Fibroblast of skin of abdomen (primary cell): Measurements from ENCODE around the gene OTUD7B.
"Not testable (repeated sequence)": the region's sequence is repeated elsewhere in the genome, so short reads cannot be mapped to it uniquely, and the experiment has no call there.

Source experiments
- DNase-seq: peaks from one replicate; pipeline ENCODE4 v3.0.0-alpha.2; 2013

OTUD7B gene

DNA sequence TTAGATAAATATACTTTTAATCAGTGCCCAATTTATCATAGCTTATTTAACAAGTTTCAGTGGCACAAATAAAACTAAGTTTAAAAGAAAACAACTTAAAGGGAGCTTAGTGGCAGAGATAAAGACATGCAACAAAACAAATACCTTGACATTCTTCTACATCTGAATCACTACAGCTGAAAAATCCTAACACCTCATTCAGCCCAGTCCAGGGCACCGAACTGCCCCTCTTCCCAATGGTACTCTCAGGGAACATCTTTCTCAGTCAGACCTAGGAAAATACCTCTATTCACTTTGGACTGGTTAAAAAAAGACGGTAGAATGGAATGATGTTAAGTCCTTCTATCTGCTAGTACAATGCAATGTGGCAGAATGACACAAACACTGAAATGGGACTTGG is 8.3 kb downstream of the OTUD7B start:
- DNase-seq: no peak

DNA sequence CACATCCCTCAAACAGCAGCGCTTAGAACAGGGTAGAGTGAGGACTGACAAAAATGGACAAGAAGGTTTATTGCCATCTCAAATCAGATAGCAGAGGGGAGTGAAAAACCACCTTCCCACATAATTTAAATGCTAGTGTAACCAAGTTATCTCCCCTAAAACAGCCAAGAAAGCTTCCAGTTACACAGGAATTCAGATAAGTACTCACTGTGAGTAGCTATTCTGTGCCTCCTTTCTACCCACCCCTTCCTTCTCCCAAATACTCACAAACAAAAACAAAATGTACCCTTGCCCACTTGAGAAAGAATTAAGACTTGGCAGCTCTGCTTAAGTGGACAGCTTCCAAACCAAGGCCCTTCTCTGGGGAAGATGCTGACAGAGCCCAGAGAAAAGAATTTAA is 9.1 kb downstream of the OTUD7B start:
- no peak for DNase-seq

DNA sequence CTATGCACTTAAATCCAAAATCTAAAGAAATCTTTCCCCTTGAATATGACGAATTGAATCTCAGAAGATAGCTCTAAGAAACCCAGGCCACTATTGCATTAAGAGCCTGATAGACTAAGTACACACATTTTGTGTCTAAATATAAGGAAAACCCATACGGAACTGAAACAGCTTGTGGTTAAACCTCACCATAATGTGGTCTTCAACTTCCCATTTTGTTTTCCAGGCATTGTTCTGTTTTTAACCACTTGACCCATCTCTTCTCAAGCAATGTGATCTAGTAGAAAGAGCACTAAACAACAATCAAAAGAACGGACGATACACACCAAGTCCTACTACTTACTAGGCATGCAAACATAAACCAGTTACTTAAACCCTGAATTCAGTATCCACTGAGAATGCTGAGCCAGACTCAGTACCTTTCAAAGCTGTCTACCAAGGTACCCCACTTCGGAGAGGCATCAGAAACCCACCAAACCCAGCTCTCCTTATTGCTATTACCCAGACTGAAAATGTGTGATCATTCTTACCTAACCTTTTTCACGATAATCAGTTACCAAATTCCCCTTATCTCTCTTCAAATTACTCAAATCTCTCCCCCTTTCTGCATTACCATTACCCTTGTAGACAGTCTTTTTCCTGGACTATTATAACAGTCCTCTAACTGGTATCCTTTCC is 12.8 kb downstream of the OTUD7B start:
- no peak for DNase-seq

DNA sequence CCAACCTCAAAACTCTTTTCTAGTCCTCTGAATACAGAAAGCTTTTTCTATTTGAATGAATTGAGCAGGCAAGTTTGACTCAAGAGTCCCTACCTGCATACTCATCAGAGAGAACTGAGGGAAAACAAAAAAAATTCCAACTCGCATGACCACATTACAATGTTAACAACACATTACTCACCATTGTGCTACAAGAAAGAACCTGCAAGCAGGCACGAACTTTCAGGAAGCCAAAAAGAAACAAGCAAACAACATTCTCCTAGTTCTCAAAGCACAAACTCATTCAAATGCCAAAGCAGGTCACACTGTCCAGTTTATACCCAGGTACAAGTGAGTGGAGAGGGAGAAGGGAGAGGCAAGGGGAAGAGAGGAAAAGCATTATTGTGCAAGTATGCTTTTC is 14.6 kb downstream of the OTUD7B start:
- DNase-seq: no peak

DNA sequence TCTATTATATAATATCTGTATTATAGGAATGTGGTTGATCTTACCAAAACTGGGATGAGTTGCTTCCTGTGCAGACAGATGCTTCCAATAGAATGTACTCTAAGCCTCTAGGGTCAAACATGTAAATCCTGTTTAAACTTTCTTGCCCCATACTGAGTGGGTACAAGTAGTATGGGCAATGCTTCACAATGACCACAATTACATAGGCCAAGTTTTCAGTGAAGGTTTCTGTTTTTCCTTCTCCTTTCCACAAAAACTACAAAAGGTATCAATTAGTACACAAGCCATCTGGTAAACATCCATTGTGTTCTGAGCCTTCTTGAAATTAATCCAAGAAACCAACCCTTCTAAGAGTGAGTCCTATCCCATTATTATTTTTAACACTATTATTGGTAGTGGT is 16.8 kb downstream of the OTUD7B start:
- DNase-seq: no peak

DNA sequence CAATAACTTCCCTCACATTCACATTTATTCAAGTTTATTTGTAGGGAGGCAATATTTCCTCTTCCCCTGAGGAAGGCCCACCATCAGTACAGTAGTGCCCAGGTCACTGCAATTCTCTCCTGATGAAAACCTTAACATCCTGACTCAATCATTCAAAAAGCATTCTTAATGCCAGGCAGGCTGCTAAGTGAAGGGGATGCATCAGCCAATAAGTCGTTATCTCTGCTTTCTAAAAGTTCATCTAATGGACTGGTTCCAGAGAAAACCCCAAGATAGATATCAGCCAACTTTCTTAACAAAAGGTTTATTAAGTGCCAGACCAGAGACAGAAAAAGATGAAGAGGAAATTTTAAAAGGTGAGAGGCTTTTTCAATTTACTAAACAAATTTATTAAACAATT is 17.3 kb downstream of the OTUD7B start:
- DNase-seq: no peak

DNA sequence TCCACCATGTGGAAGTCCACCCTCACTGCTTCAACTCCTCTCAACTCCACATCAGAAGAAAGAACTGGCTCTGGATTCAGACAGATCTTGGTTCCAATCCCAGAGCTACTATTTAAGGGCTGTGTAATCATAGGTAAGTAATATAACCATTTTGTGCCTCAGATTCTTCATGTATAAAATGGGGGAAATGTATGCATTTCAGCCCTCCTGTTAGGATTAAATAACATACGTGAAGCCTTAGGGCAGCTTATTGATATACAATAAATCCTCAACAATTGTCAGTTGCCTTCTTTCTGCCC is 23.3 kb downstream of the OTUD7B start:
- no peak for DNase-seq

DNA sequence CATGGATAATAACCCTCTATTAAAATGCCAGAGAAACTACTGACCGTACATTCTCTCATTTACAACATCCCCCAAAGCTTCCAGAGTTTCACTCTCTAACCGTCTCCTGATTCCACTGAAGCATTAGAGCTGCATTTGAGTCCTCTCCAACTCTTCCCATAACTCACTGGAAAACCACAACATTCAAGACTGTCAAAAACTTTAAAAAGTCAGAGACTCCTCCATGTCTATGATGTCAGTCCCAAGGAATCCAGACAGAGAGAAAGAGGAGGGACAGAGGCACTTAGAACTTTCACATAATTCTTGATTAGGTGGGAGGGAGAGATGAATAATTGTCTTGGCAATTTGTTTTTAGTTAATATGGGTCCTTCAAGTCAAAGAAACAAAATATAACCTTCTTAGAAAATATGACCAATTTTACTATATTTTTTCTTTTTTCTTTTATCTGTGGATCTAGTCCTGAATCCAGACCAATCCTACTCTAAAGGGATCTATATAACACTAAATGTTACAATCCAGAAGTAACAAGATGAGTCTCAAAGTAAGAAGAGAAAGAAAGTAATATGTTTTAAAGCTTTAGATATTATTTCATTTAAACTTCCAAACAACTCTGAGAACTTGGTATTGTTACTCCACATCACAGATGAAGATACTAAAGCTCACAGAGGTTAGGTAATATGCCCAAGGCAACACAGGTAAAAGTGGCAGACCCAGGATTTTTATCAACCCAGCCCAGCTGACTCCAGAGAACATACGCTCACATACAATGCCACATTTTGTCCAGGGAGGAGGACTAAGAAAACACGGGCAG is 23.8 kb downstream of the OTUD7B start:
- peak; percentile 97 for DNase-seq

DNA sequence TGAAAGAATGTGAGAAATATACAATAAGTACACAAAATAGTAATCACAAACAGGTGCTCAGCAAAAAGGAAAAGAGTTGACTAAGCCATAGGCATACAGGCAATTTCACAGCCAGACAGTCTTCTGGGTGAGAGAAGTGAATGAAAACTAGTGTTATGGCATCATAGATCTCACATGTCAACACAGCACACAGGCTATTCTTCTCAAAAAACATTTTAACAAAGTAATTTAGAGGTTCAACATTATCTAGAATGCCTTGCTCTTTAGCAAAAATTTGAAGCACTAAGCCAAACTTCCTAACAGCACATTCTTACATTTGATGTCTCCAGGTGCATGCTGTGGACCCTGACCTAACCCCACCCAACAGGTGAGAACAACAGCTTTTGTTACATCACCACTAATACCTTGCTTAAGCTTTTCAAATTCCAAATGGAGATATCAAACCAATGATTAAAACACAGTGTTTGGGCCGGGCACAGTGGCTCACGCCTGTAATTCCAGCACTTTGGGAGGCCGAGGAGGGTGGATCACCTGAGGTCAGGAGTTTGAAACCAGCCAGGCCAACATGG is 30.5 kb downstream of the OTUD7B start:
- DNase-seq: no peak

DNA sequence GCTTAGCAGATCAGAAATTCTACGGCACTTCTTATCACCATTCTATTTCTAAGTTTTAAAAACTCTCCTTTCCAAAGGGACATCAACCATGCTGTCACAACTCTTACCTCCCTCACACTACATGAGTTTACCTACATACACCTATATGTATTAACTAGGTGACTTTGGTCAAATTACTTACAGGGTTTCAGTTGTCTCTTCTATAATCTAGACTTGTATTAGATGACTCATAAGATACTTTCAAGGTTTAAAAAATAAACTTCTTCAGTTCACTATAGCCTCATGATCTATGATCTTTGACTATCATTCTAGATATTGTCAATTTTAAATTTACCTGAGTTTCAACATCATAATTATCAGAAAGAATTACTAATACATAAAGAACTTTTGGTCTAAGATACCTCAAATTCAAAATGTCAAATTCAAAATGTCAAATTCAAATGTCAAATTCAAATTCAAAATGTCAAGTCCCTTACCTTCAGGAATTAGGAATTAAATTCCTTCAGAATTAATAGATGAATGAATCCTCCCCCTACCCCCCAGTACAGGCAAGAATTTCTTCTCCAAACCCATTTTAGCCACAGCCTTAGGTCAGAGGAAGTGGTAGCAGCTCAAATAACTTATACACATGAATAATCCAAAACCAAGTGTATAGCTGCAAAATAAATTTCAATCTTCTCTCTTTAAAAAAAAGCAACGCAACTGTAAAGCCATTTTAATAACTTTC is 31.1 kb downstream of the OTUD7B start:
- DNase-seq: peak; percentile 20

DNA sequence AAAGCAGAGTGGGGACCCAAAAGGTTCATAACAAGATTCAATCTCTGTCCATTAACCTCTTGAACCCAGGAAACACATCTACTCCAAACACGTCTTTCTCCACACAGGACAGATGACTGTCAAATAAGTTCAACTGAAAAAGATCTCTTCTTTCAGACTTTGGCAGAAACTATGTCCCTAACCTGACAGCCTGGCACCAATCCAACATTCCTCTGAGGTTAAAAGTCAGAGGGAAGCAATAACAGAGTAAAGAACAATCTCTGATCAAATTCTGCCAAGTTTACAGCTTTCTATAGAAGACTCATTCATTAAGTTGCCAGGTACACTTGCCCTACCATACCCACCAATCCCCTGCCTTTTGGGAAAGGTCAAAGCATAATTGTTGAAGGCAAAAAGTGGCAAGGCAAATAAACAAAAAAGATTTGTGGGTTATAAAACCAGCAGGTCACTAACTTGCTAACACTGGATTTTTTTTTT is 31.9 kb downstream of the OTUD7B start:
- DNase-seq: peak; percentile 18

DNA sequence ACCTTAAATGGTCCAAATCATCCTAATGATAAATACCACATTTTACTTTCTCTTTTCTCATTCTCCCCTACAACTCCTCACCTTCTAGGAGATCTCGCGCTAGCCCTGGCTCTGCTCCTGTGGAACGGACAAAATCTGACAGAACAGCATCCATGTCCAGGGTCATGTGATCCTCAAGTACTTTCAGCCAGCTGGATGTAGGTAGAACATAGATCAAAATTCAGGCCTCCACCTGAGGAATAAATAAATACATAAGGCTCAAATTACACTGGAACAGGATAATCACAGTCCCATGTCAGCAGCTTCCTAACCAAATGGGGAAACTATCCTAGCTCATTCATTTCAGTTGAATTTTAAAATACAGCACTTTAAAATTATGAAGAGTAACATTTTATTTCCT is 33.2 kb downstream of the OTUD7B start:
- DNase-seq: no peak

DNA sequence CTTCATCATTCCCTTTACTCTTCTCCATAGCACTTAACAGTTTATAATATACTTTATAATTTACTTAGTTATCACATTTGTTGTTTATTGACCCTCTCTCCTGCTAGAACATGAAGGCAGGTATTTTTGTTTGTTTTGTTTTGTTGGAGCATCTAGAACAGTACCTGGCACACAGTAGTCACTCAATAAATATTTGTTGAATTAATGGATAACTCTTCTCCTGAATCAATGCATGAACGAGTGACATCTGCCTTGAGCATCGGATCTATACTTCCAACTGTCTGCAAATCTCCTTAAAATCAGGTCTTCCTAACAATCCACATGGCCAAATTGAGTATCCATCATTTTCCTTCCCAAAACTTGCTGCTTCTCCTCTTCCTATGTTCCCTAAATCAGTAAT is 38.0 kb downstream of the OTUD7B start:
- DNase-seq: no peak

DNA sequence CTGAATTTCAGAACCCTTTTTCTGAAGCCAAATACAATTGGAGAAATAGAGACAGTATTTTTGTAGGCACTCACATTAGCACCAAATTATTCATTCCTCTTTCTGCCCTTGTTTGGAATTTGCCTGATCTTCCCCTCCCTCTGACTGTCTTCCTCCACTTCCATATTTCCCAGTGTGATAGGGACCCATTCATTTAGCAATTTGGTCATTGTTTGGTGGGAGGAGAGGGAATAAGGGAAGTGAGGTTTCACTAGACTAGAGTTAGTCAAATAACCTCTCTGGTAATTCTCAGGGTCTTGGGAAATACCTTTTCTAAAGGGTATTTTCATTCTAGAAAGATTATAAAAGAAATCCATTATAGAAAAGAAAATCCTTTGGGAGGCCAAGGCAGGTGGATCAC is 42.9 kb downstream of the OTUD7B start:
- DNase-seq: no peak

DNA sequence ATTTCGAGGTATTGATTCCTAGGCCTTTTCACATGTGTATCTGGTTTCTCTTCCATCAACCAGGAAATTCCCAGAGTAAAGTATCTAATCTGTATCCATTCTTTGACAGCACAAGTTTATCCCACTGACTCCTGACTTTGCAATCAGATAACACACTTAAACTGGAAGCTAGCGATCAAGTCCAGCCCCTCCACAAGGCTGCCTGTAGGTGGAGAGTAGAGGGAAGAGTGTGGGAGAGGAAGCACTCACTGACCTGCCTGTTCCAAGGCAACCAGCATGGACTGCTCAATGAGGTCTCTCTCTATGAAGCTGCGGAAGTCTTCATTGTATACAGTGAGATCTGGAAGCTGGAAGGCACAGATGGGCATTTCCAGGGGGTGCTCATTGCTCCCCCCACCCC is 43.5 kb downstream of the OTUD7B start:
- DNase-seq: no peak

DNA sequence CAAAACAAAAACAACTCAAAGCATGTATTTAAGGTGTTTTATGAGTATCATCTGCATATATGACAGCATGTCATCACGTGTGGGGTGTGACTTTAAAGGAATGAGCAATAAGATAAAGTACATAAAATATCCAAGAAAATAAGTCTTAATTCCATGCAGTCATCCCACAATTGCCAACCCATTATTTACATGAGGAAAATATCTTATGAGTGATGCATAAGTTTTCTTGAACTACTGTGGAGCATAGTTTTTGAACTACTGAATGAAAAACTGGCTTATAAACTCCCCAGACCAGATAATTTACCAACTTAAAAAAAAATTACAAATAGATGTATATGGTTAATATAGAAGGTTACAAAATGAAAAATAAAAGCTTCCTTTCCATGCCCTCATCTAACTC is 44.1 kb downstream of the OTUD7B start:
- DNase-seq: no peak

DNA sequence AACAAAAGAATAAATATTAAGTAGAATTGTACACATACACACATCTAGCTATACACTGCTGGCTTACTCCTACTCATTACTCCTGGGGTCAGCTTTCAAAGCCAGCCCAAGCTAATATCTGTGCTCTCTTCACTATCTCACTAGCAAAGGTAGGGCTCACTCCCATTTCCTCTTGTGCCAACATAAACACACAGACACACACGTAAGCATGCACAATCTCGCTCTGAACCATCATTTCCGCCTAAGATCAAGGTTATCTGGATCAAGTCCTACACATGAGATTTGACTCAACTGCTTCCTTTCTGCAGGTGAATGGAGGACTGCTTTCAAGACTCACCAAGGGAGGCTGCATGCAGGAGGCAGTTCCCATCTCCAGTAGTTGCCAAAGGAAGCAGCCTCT is 45.1 kb downstream of the OTUD7B start:
- DNase-seq: no peak

DNA sequence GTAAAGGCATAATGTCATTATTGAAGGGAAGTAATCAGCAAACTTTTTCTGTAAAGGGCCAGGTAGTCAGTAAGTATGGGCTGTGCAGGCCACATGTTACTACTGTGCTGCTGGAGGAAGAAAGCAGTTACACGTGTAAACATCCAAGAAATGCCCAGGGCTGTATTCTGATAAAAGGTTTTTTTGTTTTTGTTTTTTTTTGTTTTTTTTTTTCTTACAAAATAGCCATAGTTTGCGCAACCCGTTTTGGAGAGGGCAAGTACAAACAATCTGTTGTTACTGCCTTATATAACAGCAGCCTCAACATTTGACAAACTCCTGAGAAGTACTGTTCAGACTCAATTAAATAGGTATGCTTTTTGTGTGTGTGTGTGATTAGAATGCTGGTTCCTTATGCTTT is 47.2 kb downstream of the OTUD7B start:
- DNase-seq: no peak

DNA sequence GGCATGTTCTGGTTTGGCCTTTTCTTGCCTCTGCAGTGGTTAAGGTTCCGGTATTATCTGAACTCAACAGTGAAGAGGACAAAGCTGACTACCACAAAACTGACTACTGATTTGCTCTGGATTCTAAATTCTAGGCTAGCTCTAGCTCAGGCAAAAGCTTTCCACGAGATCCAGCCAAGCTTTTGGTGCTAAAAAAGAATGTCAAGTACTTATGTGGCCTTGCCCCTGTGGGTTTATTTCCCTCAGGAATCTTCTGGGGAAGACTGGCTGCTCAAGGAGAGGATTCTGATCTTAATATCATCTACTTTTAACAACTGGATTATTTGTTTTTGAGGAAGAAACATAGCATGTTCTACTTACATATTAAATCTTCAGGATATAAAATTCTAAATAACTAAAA is 47.8 kb downstream of the OTUD7B start:
- no peak for DNase-seq

DNA sequence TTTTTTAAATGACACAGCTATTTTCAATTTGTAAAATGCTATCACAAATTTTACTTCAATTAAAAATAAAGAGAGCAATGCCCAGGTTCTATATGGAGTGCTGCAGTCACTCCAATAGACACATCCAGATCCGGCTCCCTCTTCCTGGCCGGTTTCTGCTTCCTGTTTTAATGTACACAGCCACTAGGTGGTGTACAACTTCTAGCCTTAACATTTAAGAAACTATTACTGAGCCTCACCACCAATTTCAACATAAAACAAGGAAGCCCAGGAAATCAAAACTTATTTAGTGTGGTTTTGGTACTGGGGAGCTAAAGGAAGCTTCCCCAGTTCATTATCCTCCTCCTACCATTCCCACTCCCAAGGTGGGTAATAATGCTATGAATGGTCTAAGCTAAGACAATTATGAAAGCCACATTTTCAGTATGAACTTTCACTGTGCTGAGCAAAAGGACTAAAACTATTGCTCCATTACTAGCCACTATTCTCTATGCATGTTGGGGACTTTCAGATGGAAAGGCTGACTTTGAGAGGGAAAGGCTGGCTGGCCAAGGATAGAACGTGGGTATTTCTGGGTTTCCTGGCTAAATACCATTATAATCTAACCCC is 48.4 kb downstream of the OTUD7B start:
- DNase-seq: peak; percentile 74

DNA sequence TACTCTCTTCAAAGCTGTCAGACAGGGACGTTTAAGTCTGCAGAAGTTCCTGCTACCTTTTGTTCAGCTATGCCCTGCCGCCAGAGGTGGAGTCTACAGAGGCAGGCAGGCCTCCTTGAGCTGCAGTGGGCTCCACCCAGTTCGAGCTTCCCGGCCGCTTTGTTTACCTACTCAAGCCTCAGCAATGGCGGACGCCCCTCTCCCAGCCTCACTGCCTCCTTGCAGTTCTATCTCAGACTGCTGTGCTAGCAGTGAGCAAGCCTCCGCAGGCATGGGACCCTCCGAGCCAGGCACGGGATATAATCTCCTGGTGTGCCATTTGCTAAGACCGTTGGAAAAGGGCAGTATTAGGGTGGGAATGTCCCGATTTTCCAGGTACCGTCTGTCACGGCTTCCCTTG is 53.0 kb downstream of the OTUD7B start:
- DNase-seq: not testable (repeated sequence)

DNA sequence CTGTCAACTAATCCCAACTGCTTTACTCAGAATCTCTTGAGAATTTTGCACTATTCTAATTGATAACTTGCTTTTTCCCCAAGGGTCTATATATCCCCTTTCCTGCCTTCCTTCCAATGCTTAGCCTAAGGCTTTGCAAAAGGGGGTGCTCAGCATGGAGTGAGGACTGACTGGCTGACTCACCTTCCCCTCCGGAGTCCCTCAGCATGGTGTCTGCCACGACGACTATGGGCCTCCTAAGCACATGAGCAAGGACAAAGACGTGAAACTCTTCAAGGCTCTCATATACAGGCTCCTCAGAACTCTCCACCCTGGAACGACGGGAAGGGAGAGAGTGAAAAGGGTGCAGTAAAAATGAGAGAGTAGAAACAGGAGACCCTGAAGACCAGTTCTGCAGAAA is 60.6 kb downstream of the OTUD7B start:
- no peak for DNase-seq

DNA sequence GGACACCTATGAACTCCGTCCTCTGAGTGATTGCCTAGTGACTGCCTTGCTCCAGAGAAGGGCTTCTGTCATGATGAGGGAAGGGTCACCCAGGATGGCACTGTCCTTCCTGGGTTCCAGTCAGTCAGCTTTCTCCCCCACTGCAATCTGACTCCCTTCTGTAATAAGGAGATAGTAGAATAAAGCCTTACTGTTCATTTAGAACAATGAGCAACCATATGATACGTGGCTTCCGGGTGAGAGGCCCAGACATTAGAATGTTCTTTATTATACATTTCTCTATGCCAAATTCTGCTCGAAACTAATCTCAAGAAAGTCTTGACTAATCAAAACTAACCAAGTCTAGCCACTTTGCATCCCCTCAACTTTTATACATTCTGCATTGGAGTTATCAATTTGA is 65.3 kb downstream of the OTUD7B start:
- no peak for DNase-seq
